Skin of body (tissue), 2 donors: ENCODE data around the gene ATP8B1. TPM values are rescaled to one million over a fixed set of nuclear protein-coding genes. Genes with fewer than 3 reads are reported as not detected.
A peak's percentile ranks its signal among the peaks of the same experiment; 100 is the strongest.
"Not testable (repeated sequence)": the region's sequence is repeated elsewhere in the genome, so short reads cannot be mapped to it uniquely, and the experiment has no call there.

ENCODE experiments used
- DNase-seq: peaks from one replicate; lab custom pipeline; 2025; lab: John Stamatoyannopoulos, UW
- total RNA-seq: library from RNA; depleted of rRNA; stranded (reverse); fragments of >200 nt; gene quantifications from one replicate; pipeline ENCODE4 v1.2.3, GENCODE V29; 2014

The ATP8B1 gene
- total RNA-seq, 1 donor from 2014 or later: 23.0 TPM

- DNase-seq: peak; percentile 6
Observed at GRCh38 chr18:57666818-57667497, 136.2 kb downstream of the ATP8B1 start.

DNA sequence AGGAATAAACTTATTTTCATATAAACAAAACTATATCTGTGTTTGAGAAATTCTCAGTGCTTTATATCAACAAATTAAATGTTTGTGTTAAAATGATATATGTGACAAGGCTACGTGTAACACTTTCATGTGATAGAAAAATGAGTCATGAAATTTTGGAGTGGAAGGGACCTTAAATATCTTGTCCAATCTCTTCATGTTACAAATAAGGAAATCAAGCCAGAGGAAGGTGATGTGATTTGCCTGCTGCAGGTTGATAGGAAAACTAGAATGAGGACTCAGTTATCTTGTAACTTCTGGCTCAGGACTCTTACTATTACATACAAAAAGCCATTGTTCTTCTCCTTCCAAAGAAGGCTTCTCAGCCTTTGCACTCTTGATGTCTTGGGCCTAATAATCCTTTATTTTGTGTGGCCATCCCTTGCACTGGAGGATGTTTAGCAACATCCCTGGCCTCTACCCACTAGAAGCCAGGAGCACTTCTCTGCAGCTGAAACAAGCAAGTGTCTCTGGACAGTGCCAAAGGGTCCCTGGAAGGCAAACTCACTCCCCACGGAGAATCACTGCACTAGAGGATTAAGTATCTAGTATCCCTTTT, 138.4 kb downstream of the ATP8B1 start:
- DNase-seq: no peak

DNA sequence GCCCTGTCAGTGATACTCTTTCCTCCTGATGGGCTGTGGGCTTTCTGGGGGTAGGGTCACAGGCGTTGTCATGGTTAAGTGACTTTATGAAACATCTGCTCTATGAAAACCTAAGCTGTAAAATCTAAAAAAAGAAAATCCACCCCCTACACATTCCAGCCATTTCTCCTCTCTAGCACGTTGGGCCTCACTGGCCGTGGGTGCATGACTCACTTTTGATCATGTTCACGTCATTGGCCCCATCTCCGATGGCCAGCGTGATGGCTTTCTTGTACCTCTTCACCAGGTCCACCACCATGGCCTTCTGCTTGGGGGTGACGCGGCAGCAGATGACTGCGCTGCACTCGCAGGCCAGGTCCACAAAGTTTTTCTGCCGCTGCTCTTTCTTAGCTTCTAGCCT, 142.2 kb downstream of the ATP8B1 start:
- DNase-seq: no peak

- DNase-seq: no peak
Observed at GRCh38 chr18:57659460-57660102, 143.5 kb downstream of the ATP8B1 start.

- DNase-seq: no peak
Observed at GRCh38 chr18:57657542-57657941, 145.6 kb downstream of the ATP8B1 start.

- no peak for DNase-seq
Observed at GRCh38 chr18:57655740-57656139, 147.4 kb downstream of the ATP8B1 start.

GRCh38 chr18:57651914-57652313, 151.2 kb downstream of the ATP8B1 start:
- no peak for DNase-seq

GRCh38 chr18:57649556-57650500, 153.3 kb downstream of the ATP8B1 start:
- no peak for DNase-seq

DNA sequence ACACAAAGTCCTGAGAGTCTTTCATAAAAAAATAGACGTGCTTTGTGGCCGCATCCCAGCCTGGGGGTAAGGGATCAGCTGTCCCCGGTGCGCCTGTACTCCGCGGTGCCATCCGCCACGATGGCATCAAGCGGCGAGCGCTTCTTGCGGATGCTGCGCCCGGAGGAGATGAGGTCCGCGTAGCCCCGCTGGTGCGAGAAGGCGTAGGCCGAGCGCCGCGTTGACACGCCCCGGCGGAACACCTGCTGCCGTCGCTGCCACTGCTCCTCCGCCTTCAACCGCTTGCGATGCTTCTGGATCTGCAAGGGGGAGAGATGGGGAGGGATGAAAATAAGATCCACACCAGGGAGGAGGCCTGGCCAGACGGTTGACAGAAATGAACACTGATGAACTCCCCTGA, 154.7 kb downstream of the ATP8B1 start:
- no peak for DNase-seq

- DNase-seq: no peak
Observed at GRCh38 chr18:57644540-57644939, 158.6 kb downstream of the ATP8B1 start.

DNA sequence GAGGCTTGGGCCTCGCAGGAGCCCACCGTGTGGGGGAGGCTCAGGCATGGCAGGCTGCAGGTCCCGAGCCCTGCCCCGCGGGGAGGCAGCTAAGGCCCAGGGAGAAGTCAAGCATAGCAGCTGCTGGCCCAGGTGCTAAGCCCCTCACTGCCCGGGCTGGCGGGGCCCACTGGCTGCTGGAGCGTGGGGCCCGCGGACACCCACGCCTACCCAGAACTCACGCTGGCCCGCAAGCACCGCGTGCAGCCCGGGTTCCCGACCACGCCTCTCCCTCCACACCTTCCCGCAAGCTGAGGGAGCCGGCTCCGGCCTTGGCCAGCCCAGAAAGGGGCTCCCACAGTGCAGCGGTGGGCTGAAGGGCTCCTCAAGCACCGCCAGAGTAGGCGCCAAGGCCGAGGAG, 159.4 kb downstream of the ATP8B1 start:
- not testable (repeated sequence) for DNase-seq

DNA sequence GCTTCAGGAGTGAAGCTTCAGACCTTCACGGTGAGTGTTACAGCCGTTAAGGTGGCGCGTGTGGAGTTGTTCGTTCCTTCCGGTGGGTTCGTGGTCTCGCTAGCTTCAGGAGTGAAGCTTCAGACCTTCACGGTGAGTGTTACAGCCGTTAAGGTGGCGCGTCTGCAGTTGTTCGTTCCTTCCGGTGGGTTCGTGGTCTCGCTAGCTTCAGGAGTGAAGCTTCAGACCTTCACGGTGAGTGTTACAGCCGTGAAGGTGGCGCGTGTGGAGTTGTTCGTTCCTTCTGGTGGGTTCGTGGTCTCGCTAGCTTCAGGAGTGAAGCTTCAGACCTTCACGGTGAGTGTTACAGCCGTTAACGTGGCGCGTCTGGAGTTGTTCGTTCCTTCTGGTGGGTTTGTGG, 160.7 kb downstream of the ATP8B1 start:
- DNase-seq: not testable (repeated sequence)

DNA sequence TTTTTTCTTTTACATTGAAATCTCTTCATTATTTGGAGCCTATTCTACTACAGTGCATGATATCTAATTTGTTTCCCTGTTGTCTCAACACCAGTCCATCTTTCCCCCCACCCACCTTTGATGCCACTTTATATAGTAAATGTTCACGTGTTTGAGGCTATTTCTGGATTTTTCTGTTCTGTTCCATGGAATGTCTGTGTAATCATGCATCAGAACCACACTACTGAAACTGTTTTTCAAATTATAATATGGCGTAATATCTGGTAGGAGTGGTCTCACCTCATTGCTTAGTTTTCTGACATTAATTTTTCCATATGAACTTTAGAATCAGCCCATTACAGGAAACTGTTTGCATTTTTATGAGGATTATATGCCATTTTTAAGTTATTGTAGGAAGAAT, 162.4 kb downstream of the ATP8B1 start:
- no peak for DNase-seq

GRCh38 chr18:57640236-57640635, 162.9 kb downstream of the ATP8B1 start:
- DNase-seq: no peak

DNA sequence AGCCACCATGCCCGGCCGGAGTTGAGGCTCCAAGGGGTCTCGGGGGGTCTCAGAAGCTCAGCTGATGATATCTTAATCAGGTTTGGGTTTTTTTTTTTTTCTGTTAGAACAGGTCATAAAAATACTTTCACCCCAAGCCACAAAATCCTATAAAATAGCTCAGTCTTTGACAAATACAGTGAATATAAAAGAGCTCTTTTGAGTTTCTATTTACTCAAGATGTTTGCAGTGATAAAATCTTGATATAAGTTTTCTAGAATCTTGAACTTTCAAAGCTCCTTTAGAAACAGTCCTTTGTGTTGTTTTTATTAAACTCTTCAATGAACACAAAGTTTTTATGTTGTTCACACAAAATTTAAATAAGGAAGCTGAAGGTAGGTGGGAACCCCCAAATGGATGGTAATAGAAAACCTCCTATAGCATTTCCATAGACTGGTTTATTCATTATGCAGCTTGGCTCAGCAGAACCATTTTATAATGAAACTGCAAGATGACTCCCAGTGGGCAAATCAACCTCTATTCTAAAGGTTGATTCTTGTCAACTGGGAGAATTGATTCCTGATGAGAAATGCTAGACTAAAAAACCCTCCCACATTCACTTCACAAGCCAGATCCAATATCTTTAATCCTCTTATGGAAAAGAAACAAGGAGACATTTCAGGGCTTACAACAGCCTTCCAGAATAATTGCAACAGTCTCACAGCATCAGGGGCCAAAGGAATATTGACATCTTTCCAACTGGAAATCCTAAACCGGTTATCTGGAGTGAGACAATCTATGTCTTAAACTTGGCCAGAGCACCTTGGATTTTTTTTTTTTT, 167.9 kb downstream of the ATP8B1 start:
- peak; percentile 64 for DNase-seq

GRCh38 chr18:57631697-57632096, 171.4 kb downstream of the ATP8B1 start:
- no peak for DNase-seq

GRCh38 chr18:57630754-57631595, 172.1 kb downstream of the ATP8B1 start:
- no peak for DNase-seq

GRCh38 chr18:57630002-57630753, 172.9 kb downstream of the ATP8B1 start:
- peak; percentile 96 for DNase-seq

GRCh38 chr18:57629422-57629821, 173.7 kb downstream of the ATP8B1 start:
- no peak for DNase-seq
